ENCODE results near the gene LZTS2.

DNA sequence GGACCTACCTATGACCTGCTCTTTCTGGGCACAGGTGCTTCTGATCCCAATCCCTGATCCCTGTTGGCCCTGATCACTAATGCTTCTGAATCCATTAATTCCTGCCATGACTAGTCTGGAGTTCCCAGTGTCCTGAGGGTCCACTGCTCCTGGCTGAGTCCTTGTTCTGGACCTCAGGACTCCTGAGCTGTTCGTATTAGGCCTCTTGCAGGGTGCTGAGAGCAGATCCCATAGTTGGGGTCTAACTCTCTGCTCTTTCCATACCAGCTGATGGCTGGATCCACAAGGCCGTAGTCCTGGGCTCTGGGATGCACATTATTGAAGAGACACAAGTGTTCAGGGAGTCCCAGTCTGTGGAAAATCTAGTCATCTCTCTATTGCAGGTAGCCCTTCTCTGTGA lies 19.3 kb upstream of the LZTS2 start:
- TF ChIP-seq, protein P1, sequence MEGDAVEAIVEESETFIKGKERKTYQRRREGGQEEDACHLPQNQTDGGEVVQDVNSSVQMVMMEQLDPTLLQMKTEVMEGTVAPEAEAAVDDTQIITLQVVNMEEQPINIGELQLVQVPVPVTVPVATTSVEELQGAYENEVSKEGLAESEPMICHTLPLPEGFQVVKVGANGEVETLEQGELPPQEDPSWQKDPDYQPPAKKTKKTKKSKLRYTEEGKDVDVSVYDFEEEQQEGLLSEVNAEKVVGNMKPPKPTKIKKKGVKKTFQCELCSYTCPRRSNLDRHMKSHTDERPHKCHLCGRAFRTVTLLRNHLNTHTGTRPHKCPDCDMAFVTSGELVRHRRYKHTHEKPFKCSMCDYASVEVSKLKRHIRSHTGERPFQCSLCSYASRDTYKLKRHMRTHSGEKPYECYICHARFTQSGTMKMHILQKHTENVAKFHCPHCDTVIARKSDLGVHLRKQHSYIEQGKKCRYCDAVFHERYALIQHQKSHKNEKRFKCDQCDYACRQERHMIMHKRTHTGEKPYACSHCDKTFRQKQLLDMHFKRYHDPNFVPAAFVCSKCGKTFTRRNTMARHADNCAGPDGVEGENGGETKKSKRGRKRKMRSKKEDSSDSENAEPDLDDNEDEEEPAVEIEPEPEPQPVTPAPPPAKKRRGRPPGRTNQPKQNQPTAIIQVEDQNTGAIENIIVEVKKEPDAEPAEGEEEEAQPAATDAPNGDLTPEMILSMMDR (IDR thresholded peaks at IDR 0.05) = no peak
- TF ChIP-seq POLR2A (IDR thresholded peaks at IDR 0.05) = no peak
